GM21367 (cell line): ENCODE measurements around the gene UBFD1.
A peak's percentile ranks its signal among the peaks of the same experiment; 100 is the strongest.
"Not testable (repeated sequence)": the region's sequence is repeated elsewhere in the genome, so short reads cannot be mapped to it uniquely, and the experiment has no call there.

Source experiments
- ATAC-seq: cut with Tn5 transposase; IDR thresholded peaks from one replicate; pipeline ENCODE4 v1.9.1; 2021; ENCODE audit not compliant: unreplicated experiment

Gene UBFD1

DNA sequence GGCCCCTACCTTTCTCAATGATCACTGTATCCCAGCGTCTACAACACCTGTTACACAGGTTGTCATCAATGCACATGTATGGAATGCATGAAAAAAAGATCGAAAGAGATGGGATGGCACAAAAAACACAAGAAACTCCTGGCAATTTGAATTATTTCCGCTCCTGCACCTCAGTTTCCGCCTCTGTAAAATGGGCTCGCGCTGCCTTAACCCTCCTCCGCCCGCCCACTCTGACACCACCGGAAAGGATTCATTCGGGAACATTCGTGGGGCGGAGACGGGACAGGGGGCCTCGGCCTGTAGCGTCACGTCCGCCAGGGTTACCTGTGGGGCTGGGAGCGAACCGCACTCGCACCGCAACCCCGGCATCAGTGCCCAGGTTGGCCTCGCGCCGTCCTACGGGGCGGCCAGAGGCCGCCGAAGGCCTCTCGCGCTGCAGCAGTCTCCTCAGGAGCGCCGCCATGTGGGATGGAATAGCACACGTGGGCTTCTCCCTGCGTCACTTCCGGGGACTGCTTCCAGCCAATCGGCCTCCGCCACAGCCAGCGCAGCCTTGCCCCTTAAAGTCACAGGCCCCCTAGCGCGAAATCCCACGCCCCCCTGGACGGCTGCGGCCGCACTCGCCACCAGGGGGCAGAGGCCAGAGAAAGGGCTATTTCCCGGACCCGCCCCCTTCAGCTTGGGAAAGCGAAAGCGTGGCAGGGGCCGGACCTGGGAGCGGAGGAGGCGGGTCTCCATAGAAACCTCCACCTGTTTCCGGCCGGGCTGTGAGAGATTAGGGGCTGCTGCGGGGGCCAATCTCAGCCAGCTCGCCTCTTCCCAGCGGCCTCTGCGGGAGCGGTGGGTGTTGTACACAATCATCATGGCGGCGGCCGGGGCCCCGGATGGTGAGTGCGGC is at the start of gene UBFD1, which contains the start of gene EARS2:
UBFD1 (plus strand) TSS at position 847 of the 898 bp plus-strand sequence; CDS start at position 863, 16 bp downstream.
EARS2 (minus strand) TSS at position 470 of the 898 bp plus-strand sequence; CDS start at position 463, 7 bp downstream.
- peak; percentile 82 for ATAC-seq

- no peak for ATAC-seq
Observed at GRCh38 chr16:23508589-23509440, 48.7 kb upstream of the UBFD1 start.

- no peak for ATAC-seq
Observed at GRCh38 chr16:23509441-23509754, 48.1 kb upstream of the UBFD1 start.

- no peak for ATAC-seq
Observed at GRCh38 chr16:23509782-23510163, 47.8 kb upstream of the UBFD1 start.

DNA sequence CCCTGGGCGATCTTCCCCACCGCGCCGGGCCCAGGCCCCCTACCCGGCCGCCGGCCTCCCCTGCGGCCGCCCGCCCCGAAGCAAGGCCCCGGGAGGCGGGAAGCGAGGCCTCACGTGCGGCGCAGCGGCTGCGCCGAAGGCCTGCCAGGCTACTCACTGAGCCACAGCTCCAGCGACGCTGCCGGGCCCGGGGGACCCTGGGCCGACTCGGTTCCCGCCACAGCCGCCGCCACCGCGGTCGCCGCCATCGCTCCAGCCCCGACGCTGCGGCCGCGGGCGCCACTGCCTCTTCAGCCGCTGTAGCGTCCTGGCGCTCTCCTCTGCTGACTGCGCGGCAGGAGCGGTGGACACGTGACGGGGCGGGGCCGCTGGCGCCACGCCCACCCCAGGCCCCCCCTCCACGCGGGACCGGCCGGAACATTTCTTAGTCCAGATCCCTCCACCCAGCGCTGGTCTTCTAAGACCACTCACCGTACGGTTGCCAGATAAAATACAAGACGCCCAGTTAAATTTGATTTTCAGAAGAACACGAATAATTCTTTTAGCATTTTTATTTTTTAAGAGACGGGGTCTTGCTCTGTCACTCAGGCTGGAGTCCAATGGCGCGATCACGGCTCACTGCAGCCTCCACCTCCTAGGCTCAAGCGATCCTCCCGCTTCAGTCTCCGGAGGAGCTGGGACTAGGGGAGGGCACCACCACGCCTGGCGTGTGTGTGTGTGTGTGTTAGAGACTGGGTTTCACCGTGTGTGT is 47.2 kb upstream of the UBFD1 start, which contains the start of gene GGA2:
GGA2 (minus strand) TSS at position 331 of the 751 bp plus-strand sequence; CDS start at position 248, 83 bp downstream.
- peak; percentile 65 for ATAC-seq

GRCh38 chr16:23510915-23511270 is 46.6 kb upstream of the UBFD1 start:
- not testable (repeated sequence) for ATAC-seq

GRCh38 chr16:23511731-23512130 is 45.8 kb upstream of the UBFD1 start:
- no peak for ATAC-seq

DNA sequence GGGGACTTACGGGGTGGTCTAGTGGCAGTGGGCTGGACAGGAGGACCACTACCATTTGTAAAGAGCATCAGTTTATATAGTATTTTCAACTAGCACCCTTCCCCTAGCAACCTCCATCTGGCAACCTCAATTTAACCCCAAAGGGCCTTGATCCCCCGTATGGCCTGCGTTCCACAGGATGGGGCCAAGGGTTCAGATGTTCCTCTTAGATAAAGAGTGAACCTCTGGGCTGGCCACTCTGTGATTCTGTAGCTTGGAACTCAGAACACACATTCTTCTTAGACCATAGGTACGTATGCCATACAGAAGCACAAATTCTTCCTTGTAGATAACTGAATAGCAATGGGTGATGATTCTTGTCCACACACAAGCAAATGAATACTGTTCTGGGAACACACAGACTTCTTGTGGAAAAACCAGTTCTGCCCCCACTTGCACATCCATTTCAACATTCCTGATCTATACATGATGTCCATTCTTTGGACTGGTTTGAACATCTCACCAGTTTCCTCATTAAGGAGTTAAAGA is 45.3 kb upstream of the UBFD1 start:
- ATAC-seq: no peak

- ATAC-seq: no peak
Observed at GRCh38 chr16:23514381-23515152, 43.0 kb upstream of the UBFD1 start.

DNA sequence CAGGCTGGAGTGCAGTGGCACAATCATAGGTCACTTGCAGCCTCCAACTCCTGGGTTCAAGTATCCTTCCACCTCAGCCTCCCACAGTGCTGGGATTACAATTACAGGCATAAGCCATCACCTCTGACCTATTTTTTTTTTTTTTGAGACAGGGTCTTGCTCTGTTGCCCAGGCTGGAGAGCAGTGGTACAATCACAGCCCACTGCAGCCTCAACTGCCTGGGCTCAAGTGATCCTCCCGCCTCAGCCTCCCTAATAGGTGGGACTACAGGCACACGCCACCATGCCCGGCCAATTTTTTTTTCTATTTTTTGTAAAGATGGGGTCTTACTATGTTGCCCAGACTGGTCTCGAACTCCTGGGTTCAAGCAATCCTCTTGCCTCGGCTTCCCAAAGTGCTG is 41.6 kb upstream of the UBFD1 start:
- no peak for ATAC-seq

- no peak for ATAC-seq
Observed at GRCh38 chr16:23516366-23517137, 41.0 kb upstream of the UBFD1 start.

DNA sequence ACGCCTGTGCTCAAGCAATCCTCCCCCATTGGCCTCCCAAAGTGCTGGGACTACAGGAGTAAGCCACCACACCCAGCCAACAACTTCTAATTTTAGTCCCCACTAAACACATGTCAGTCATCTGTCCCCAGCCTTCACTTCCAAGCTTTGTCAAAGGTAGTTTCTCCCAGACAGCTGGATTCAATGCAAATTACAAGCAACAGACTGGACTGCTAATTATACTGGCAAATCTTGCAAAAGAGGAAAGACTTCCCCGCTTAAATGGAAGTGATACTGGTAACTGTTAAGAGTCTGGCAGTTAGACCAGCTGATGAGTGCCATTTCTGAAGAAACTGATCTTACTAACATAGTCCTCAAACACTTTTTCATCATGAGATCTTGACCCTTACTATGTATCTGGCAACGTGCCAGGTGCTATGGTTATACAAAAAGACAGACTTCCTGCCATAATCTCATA is 39.1 kb upstream of the UBFD1 start:
- ATAC-seq: peak; percentile 61

- no peak for ATAC-seq
Observed at GRCh38 chr16:23519282-23519681, 38.2 kb upstream of the UBFD1 start.

DNA sequence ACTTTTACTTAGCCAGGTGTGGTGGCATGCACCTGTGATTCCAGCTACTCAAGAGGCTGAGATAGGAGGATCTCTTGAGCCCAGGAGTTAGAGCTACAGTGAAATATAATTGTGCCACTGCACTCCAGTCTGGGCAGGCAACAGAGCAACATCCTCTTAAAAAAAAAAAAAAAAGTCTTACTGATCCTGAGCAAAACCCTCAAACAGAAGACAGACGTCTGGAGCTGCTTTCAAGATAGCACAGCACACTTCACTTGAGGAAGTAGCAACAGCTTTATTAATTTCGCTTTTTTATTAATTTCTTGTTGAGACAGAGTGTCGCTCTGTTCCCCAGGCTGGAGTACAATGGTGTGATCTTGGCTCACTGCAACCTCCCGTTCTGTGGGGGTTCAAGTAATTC is 37.0 kb upstream of the UBFD1 start:
- ATAC-seq: no peak

- no peak for ATAC-seq
Observed at GRCh38 chr16:23521037-23521743, 36.3 kb upstream of the UBFD1 start.

- no peak for ATAC-seq
Observed at GRCh38 chr16:23521965-23522364, 35.6 kb upstream of the UBFD1 start.

DNA sequence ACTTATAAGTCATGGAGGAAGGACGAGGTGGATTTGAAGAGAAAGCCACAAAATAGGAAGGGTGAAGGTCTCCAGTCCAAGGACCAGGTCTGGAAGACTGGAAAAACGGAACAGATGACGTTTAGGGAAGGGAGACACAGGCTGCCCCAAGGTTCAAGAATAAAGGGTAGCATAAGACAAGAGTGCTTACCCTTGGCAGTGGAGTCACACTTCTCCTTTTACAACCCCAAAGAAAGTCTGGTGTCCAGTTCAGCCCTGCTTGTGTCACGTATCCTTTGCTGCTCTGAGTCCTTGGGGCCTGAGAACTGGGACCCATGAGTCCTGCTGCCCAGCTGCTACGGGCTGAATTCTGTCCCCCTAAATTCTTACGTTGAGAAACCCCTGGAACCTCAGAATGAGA is 34.2 kb upstream of the UBFD1 start:
- ATAC-seq: no peak

GRCh38 chr16:23523876-23524385 is 33.6 kb upstream of the UBFD1 start:
- ATAC-seq: no peak
